SK-N-SH (cell line): ENCODE data around the gene PROSER3.

ENCODE experiments used
- EP300 ChIP-seq, 2 experiments: IDR thresholded peaks; 2 replicates each; pipeline versions ENCODE4 v1.4.0 to v1.6.1; 2012; ENCODE audit warnings: borderline replicate concordance in 1 of 2, low read depth in 1 of 2, low read length in 1 of 2
- EZH2phosphoT487 ChIP-seq: fragments of 200-600 bp; sonication (generic); IDR thresholded peaks from 2 replicates; pipeline ENCODE4 v1.6.1; 2017; ENCODE audit warnings: low read depth, mixed run types, mild to moderate bottlenecking, antibody characterized with exemption, moderate library complexity, borderline replicate concordance
- GATA2 ChIP-seq: sonication (generic); formaldehyde crosslinking; IDR thresholded peaks from 2 replicates; pipeline ENCODE4 v1.5.0; 2020; ENCODE audit warnings: mild to moderate bottlenecking, missing genetic modification reagents
- MAX ChIP-seq: IDR thresholded peaks from 2 replicates; pipeline ENCODE4 v1.4.0; 2012; ENCODE audit warnings: low read depth
- MXI1 ChIP-seq: IDR thresholded peaks from 2 replicates; pipeline ENCODE4 v1.6.1; 2012; ENCODE audit warnings: mild to moderate bottlenecking, low read depth, low read length, improper control_type of control experiment
- POLR2AphosphoS5 ChIP-seq: IDR thresholded peaks from 2 replicates; pipeline ENCODE4 v1.6.1; 2012; ENCODE audit warnings: low read depth, low read length
- RAD21 ChIP-seq: IDR thresholded peaks from 2 replicates; pipeline ENCODE4 v1.6.1; 2012; ENCODE audit warnings: mild to moderate bottlenecking, low read length
- SIN3A ChIP-seq: IDR thresholded peaks from 2 replicates; pipeline ENCODE4 v1.6.1; 2012; ENCODE audit warnings: low read depth, mild to moderate bottlenecking, low read length, moderate library complexity, borderline replicate concordance
- TCF12 ChIP-seq: IDR thresholded peaks from 2 replicates; pipeline ENCODE4 v1.4.0; 2012
- TEAD4 ChIP-seq: IDR thresholded peaks from 2 replicates; pipeline ENCODE4 v1.4.0; 2012; ENCODE audit warnings: mild to moderate bottlenecking, borderline replicate concordance; ENCODE audit not compliant: insufficient read depth
- USF1 ChIP-seq: IDR thresholded peaks from 2 replicates; pipeline ENCODE4 v1.4.0; 2012; ENCODE audit warnings: low read depth, borderline replicate concordance
- YY1 ChIP-seq: IDR thresholded peaks from 2 replicates; pipeline ENCODE4 v1.4.0; 2012; ENCODE audit warnings: low read depth, mild to moderate bottlenecking
- TF ChIP-seq, protein P1 (sequence below): fragments of 200-600 bp; sonication (generic); IDR thresholded peaks from 2 replicates; pipeline ENCODE4 v1.6.1; 2017; ENCODE audit warnings: antibody characterized with exemption, mild to moderate bottlenecking, moderate library complexity
- TF ChIP-seq, protein P2 (sequence below): IDR thresholded peaks from 2 replicates; pipeline ENCODE4 v1.4.0; 2012; ENCODE audit warnings: low read depth, borderline replicate concordance

DNA sequence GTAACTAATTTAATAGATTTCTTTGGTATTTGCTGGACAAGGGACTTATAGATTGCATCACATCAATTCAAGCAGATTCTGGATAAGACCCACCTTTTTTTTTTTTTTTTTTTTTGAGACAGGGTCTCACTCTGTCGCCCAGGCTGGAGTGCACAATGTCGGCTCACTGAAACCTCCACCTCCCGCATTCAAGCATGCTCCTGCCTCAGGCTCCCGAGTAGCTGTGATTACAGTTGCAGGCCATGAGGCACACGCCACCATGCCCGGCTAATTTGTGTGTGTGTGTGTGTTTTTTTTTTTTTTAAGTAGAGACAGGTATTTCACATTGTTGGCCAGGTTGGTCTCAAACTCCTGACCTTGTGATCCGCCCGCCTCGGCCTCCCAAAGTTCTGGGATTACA is 58.9 kb downstream of the PROSER3 start:
- no peak for TF ChIP-seq POLR2AphosphoS5
- no peak for TF ChIP-seq MAX
- TF ChIP-seq TEAD4: no peak
- TF ChIP-seq, protein P1, sequence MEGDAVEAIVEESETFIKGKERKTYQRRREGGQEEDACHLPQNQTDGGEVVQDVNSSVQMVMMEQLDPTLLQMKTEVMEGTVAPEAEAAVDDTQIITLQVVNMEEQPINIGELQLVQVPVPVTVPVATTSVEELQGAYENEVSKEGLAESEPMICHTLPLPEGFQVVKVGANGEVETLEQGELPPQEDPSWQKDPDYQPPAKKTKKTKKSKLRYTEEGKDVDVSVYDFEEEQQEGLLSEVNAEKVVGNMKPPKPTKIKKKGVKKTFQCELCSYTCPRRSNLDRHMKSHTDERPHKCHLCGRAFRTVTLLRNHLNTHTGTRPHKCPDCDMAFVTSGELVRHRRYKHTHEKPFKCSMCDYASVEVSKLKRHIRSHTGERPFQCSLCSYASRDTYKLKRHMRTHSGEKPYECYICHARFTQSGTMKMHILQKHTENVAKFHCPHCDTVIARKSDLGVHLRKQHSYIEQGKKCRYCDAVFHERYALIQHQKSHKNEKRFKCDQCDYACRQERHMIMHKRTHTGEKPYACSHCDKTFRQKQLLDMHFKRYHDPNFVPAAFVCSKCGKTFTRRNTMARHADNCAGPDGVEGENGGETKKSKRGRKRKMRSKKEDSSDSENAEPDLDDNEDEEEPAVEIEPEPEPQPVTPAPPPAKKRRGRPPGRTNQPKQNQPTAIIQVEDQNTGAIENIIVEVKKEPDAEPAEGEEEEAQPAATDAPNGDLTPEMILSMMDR: no peak
- TF ChIP-seq TCF12: no peak
- no peak for TF ChIP-seq GATA2 (CRISPR knock-in tag)
- TF ChIP-seq, protein P2, sequence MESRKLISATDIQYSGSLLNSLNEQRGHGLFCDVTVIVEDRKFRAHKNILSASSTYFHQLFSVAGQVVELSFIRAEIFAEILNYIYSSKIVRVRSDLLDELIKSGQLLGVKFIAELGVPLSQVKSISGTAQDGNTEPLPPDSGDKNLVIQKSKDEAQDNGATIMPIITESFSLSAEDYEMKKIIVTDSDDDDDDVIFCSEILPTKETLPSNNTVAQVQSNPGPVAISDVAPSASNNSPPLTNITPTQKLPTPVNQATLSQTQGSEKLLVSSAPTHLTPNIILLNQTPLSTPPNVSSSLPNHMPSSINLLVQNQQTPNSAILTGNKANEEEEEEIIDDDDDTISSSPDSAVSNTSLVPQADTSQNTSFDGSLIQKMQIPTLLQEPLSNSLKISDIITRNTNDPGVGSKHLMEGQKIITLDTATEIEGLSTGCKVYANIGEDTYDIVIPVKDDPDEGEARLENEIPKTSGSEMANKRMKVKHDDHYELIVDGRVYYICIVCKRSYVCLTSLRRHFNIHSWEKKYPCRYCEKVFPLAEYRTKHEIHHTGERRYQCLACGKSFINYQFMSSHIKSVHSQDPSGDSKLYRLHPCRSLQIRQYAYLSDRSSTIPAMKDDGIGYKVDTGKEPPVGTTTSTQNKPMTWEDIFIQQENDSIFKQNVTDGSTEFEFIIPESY: no peak
- TF ChIP-seq USF1: no peak
- TF ChIP-seq MXI1: no peak
- TF ChIP-seq SIN3A: no peak
- no peak for TF ChIP-seq EP300 (IDR thresholded peaks at IDR 0.05; ENCODE audit: borderline replicate concordance in 1 of 2, low read depth in 1 of 2, low read length in 1 of 2)
- TF ChIP-seq EZH2phosphoT487: no peak
- no peak for TF ChIP-seq RAD21
- TF ChIP-seq YY1: no peak
